Mesothelial cell of epicardium (in vitro differentiated cells): ENCODE data around the gene BARHL1. TPM values are rescaled to one million over a fixed set of nuclear protein-coding genes. Genes with fewer than 3 reads are reported as not detected.

Experiments used
- DNase-seq, 2 experiments: peaks; one replicate each; pipeline ENCODE4 v3.0.0; 2021; ENCODE audit warnings: low spot score in 2 of 2; ENCODE audit not compliant: unreplicated experiment in 2 of 2
- H3K27ac Mint-ChIP-seq: 2 replicates; pipeline ENCODE4 v1.8.0; 2021; ENCODE audit warnings: mixed read lengths
- H3K27me3 Mint-ChIP-seq: 2 replicates; pipeline ENCODE4 v1.8.0; 2021; ENCODE audit warnings: low read depth, mixed read lengths
- H3K36me3 Mint-ChIP-seq: 2 replicates; pipeline ENCODE4 v1.8.0; 2021; ENCODE audit warnings: mixed read lengths
- H3K4me1 Mint-ChIP-seq: 2 replicates; pipeline ENCODE4 v1.8.0; 2021; ENCODE audit warnings: mixed read lengths
- H3K4me3 Mint-ChIP-seq: 2 replicates; pipeline ENCODE4 v1.8.0; 2021; ENCODE audit warnings: mild to moderate bottlenecking, moderate library complexity, mixed read lengths
- H3K9me3 Mint-ChIP-seq: 2 replicates; pipeline ENCODE4 v1.8.0; 2021; ENCODE audit warnings: mixed read lengths
- CTCF ChIP-seq: fragments of 200-600 bp; sonication (generic); IDR thresholded peaks from one replicate; pipeline ENCODE4 v1.5.0; 2021; ENCODE audit warnings: antibody characterized with exemption; ENCODE audit not compliant: unreplicated experiment
- total RNA-seq: library from RNA; stranded (reverse); gene quantifications from 3 replicates; pipeline ENCODE4 v1.2.1, GENCODE V29; 2021

BARHL1 gene
- total RNA-seq, 1 donor from 2014 or later: 0.18 TPM

GRCh38 chr9:132578367-132578932 is 4.0 kb upstream of the BARHL1 start:
- Mint-ChIP-seq H3K27me3 (peaks cover 88% of the 10 kb centered on the region), H3K4me1 (peaks cover 3% of the 10 kb centered on the region), H3K36me3 (no peaks in the 10 kb centered on the region), H3K9me3 (no peaks in the 10 kb centered on the region), H3K4me3 (no peak overlapping the region), H3K27ac (no peak overlapping the region)
- TF ChIP-seq CTCF: no peak
- DNase-seq: no peak

- H3K4me3 Mint-ChIP-seq: no peak overlapping the region
- no peak overlapping the region for H3K27ac Mint-ChIP-seq
- H3K4me1 Mint-ChIP-seq: peaks cover 3% of the 10 kb centered on the region
- H3K27me3 Mint-ChIP-seq: peaks cover 93% of the 10 kb centered on the region
- H3K9me3 Mint-ChIP-seq: no peaks in the 10 kb centered on the region
- no peak for DNase-seq
- no peak for TF ChIP-seq CTCF
- H3K36me3 Mint-ChIP-seq: no peaks in the 10 kb centered on the region
Measured at GRCh38 chr9:132579427-132579798, 3.0 kb upstream of the BARHL1 start.

GRCh38 chr9:132582786-132583583 is 579 bp downstream of the BARHL1 start:
- peaks cover 3% of the 10 kb centered on the region for H3K4me1 Mint-ChIP-seq
- H3K27ac Mint-ChIP-seq: no peak overlapping the region
- no peak for TF ChIP-seq CTCF
- H3K27me3 Mint-ChIP-seq: peaks cover 97% of the 10 kb centered on the region
- H3K36me3 Mint-ChIP-seq: no peaks in the 10 kb centered on the region
- DNase-seq: no peak
- no peak overlapping the region for H3K4me3 Mint-ChIP-seq
- H3K9me3 Mint-ChIP-seq: no peaks in the 10 kb centered on the region

GRCh38 chr9:132583584-132584304 is 1.3 kb downstream of the BARHL1 start:
- Mint-ChIP-seq H3K27me3 (peaks cover 97% of the 10 kb centered on the region), H3K4me3 (no peak overlapping the region), H3K36me3 (no peaks in the 10 kb centered on the region), H3K9me3 (no peaks in the 10 kb centered on the region), H3K4me1 (peaks cover 3% of the 10 kb centered on the region), H3K27ac (no peak overlapping the region)
- no peak for DNase-seq
- no peak for TF ChIP-seq CTCF

GRCh38 chr9:132584601-132585560 is 2.5 kb downstream of the BARHL1 start:
- no peak for DNase-seq
- no peak overlapping the region for H3K4me3 Mint-ChIP-seq
- H3K4me1 Mint-ChIP-seq: peaks cover 5% of the 10 kb centered on the region
- no peaks in the 10 kb centered on the region for H3K9me3 Mint-ChIP-seq
- no peak for TF ChIP-seq CTCF
- H3K36me3 Mint-ChIP-seq: no peaks in the 10 kb centered on the region
- H3K27me3 Mint-ChIP-seq: peaks cover 94% of the 10 kb centered on the region
- no peak overlapping the region for H3K27ac Mint-ChIP-seq
